Astrocyte (in vitro differentiated cells and primary cell): ENCODE data around the gene ARHGEF10L. TPM values are rescaled to one million over a fixed set of nuclear protein-coding genes. Genes with fewer than 3 reads are reported as not detected.

Experiments used
- DNase-seq: peaks from one replicate; pipeline ENCODE4 v3.0.0-alpha.2; 2010; ENCODE audit warnings: low read depth
- FAIRE-seq: peaks from 2 replicates; lab custom pipeline; 2011; peaks lifted over from hg19 to GRCh38; lab: Jason Lieb, UNC
- H2AFZ ChIP-seq: 2 replicates; pipeline ENCODE4 v1.6.0; 2012; ENCODE audit warnings: low read depth, low read length, inconsistent platforms
- H3K27ac ChIP-seq: 2 replicates; pipeline ENCODE4 v1.5.1; 2011; ENCODE audit warnings: low read depth, low read length, inconsistent platforms
- H3K27me3 ChIP-seq: 2 replicates; pipeline ENCODE4 v1.6.0; 2011; ENCODE audit warnings: low read length, inconsistent platforms; ENCODE audit not compliant: insufficient read depth
- H3K36me3 ChIP-seq: 2 replicates; pipeline ENCODE4 v1.5.1; 2011; ENCODE audit warnings: low read length, inconsistent platforms; ENCODE audit not compliant: insufficient read depth
- H3K4me1 ChIP-seq: 2 replicates; pipeline ENCODE4 v1.5.1; 2011; ENCODE audit warnings: low read length, inconsistent platforms; ENCODE audit not compliant: insufficient read depth
- H3K4me2 ChIP-seq: 2 replicates; pipeline ENCODE4 v1.6.0; 2012; ENCODE audit warnings: low read length, inconsistent platforms
- H3K4me3 ChIP-seq: 2 replicates; pipeline ENCODE4 v1.5.1; 2011; ENCODE audit warnings: low read depth, mild to moderate bottlenecking, low read length, inconsistent platforms; ENCODE audit not compliant: insufficient read depth
- H3K79me2 ChIP-seq: 2 replicates; pipeline ENCODE4 v1.6.0; 2012; ENCODE audit warnings: mild to moderate bottlenecking, low read length, inconsistent platforms; ENCODE audit not compliant: insufficient read depth
- H3K9ac ChIP-seq: 2 replicates; pipeline ENCODE4 v1.6.0; 2012; ENCODE audit warnings: mild to moderate bottlenecking, low read length, inconsistent platforms
- H3K9me3 ChIP-seq: 2 replicates; pipeline ENCODE4 v1.5.1; 2012; ENCODE audit warnings: low read depth, mild to moderate bottlenecking, low read length, inconsistent platforms; ENCODE audit not compliant: insufficient read depth
- H4K20me1 ChIP-seq: 2 replicates; pipeline ENCODE4 v1.6.0; 2012; ENCODE audit warnings: low read length, inconsistent platforms; ENCODE audit not compliant: insufficient read depth
- H3K27ac Mint-ChIP-seq: one replicate; pipeline ENCODE4 v1.8.0; 2021; ENCODE audit warnings: mild to moderate bottlenecking, mixed read lengths; ENCODE audit not compliant: unreplicated experiment
- H3K27me3 Mint-ChIP-seq: one replicate; pipeline ENCODE4 v1.8.0; 2021; ENCODE audit warnings: low read depth, mixed read lengths; ENCODE audit not compliant: unreplicated experiment
- H3K36me3 Mint-ChIP-seq: one replicate; pipeline ENCODE4 v1.8.0; 2021; ENCODE audit warnings: low read depth, mixed read lengths; ENCODE audit not compliant: unreplicated experiment
- H3K4me1 Mint-ChIP-seq: one replicate; pipeline ENCODE4 v1.8.0; 2021; ENCODE audit warnings: low read depth, mixed read lengths; ENCODE audit not compliant: unreplicated experiment
- H3K4me3 Mint-ChIP-seq: one replicate; pipeline ENCODE4 v1.8.0; 2021; ENCODE audit warnings: mild to moderate bottlenecking, moderate library complexity, mixed read lengths; ENCODE audit not compliant: unreplicated experiment
- H3K9me3 Mint-ChIP-seq: one replicate; pipeline ENCODE4 v1.8.0; 2021; ENCODE audit warnings: mild to moderate bottlenecking, mixed read lengths; ENCODE audit not compliant: unreplicated experiment
- CTCF ChIP-seq: IDR thresholded peaks from 2 replicates; pipeline ENCODE4 v1.5.1; 2011; ENCODE audit warnings: low read depth, mild to moderate bottlenecking, inconsistent platforms, low read length, moderate library complexity; ENCODE audit not compliant: insufficient read depth
- EZH2 ChIP-seq: IDR thresholded peaks from 2 replicates; pipeline ENCODE4 v1.6.1; 2012; ENCODE audit warnings: mild to moderate bottlenecking, low read length, inconsistent platforms; ENCODE audit not compliant: insufficient read depth
- total RNA-seq: library from RNA; stranded (reverse); gene quantifications from 2 replicates; pipeline ENCODE4 v1.2.1, GENCODE V29; 2021

ARHGEF10L gene
- total RNA-seq, 1 donor from 2014 or later = 14.2 TPM

- H4K20me1 ChIP-seq = no peaks in the 10 kb centered on the region
- Mint-ChIP-seq H3K27ac (peak overlapping the region; percentile 59), H3K4me3 (no peak overlapping the region), H3K36me3 (peaks cover 9% of the 10 kb centered on the region), H3K27me3 (peaks cover 1% of the 10 kb centered on the region), H3K4me1 (peaks cover 13% of the 10 kb centered on the region), H3K9me3 (no peaks in the 10 kb centered on the region)
- H3K9ac ChIP-seq = peak overlapping the region; percentile 66
- peaks cover 10% of the 10 kb centered on the region for H3K4me1 ChIP-seq
- DNase-seq (peak; percentile 36), FAIRE-seq (no peak)
- H3K4me2 ChIP-seq = peak overlapping the region; percentile 73
- no peak overlapping the region for H3K4me3 ChIP-seq
- H3K9me3 ChIP-seq = no peaks in the 10 kb centered on the region
- TF ChIP-seq EZH2 (no peak), CTCF (no peak)
- no peaks in the 10 kb centered on the region for H3K36me3 ChIP-seq
- H3K79me2 ChIP-seq = no peaks in the 10 kb centered on the region
- no peaks in the 10 kb centered on the region for H3K27me3 ChIP-seq
- no peak overlapping the region for H3K27ac ChIP-seq
- H2AFZ ChIP-seq = no peak overlapping the region
Measured at GRCh38 chr1:17617787-17618557, 78.5 kb downstream of the ARHGEF10L start.

GRCh38 chr1:17618558-17619247, 79.2 kb downstream of the ARHGEF10L start:
- Histone ChIP-seq H3K9ac (peak overlapping the region; percentile 66), H3K4me2 (peak overlapping the region; percentile 73), H3K79me2 (no peaks in the 10 kb centered on the region), H3K4me1 (peaks cover 10% of the 10 kb centered on the region), H2AFZ (no peak overlapping the region), H3K9me3 (no peaks in the 10 kb centered on the region), H3K4me3 (no peak overlapping the region), H3K36me3 (no peaks in the 10 kb centered on the region), H3K27me3 (no peaks in the 10 kb centered on the region), H3K27ac (no peak overlapping the region), H4K20me1 (no peaks in the 10 kb centered on the region)
- Mint-ChIP-seq H3K27me3 (peaks cover 1% of the 10 kb centered on the region), H3K36me3 (peaks cover 14% of the 10 kb centered on the region), H3K4me3 (peak overlapping the region; percentile 40), H3K9me3 (no peaks in the 10 kb centered on the region), H3K4me1 (peaks cover 13% of the 10 kb centered on the region), H3K27ac (peak overlapping the region; percentile 59)
- FAIRE-seq = no peak
- DNase-seq = no peak
- no peak for TF ChIP-seq EZH2
- no peak for TF ChIP-seq CTCF
